Transverse colon (tissue), 4 donors: ENCODE results near the gene RNF125. TPM values are rescaled to one million over a fixed set of nuclear protein-coding genes. Genes with fewer than 3 reads are reported as not detected.

Experiments
- DNase-seq: peaks from one replicate; pipeline ENCODE4 v3.0.0-alpha.2; 2019
- H3K27ac ChIP-seq, 4 donors: fragments of 200-600 bp; sonication (generic); 2 replicates each; pipeline ENCODE4 v1.5.1; 2016 to 2018; ENCODE audit warnings: inconsistent platforms in 4 of 4
- H3K27me3 ChIP-seq: fragments of 200-600 bp; sonication (generic); 2 replicates; pipeline ENCODE4 v1.5.1; 2017; ENCODE audit warnings: inconsistent platforms
- H3K36me3 ChIP-seq, 4 donors: fragments of 200-600 bp; sonication (generic); 2 replicates each; pipeline ENCODE4 v1.5.1; 2017 to 2019; ENCODE audit warnings: inconsistent platforms in 4 of 4
- H3K4me1 ChIP-seq, 4 donors: fragments of 200-600 bp; sonication (generic); 2 replicates each; pipeline ENCODE4 v1.5.1; 2017 to 2020; ENCODE audit warnings: inconsistent platforms in 4 of 4
- H3K4me3 ChIP-seq, 4 donors: fragments of 200-600 bp; sonication (generic); 1 replicate in 1 of 4; 2 replicates in 3 of 4; pipeline versions ENCODE4 v1.5.1 to v1.6.1; 2017 to 2019; ENCODE audit warnings: inconsistent platforms in 4 of 4
- H3K9me3 ChIP-seq, 2 donors: fragments of 200-600 bp; sonication (generic); 2 replicates each; pipeline ENCODE4 v1.5.1; 2017 to 2019; ENCODE audit warnings: inconsistent platforms in 2 of 2
- EP300 ChIP-seq: sonication (generic); formaldehyde crosslinking; IDR thresholded peaks from one replicate; pipeline ENCODE4 v1.6.1; 2017; ENCODE audit warnings: antibody characterized with exemption, low read depth
- POLR2A ChIP-seq: fragments of 450-650 bp; IDR thresholded peaks from one replicate; pipeline ENCODE4 v1.6.1; 2016; ENCODE audit warnings: antibody characterized with exemption, mild to moderate bottlenecking, moderate library complexity
- POLR2AphosphoS5 ChIP-seq, 3 donors: sonication (generic); formaldehyde crosslinking; IDR thresholded peaks; one replicate each; pipeline ENCODE4 v1.6.1; 2016; ENCODE audit warnings: antibody characterized with exemption in 3 of 3
- WGBS, 2 donors: methylation state at CpG; one replicate each; pipeline ENCODE4 v1.1.5; 2018; ENCODE audit warnings: low coverage in 1 of 2; 5-methylcytosine and 5-hydroxymethylcytosine counted together
- in situ Hi-C, 4 donors: fragments of 200-750 bp; cut with MboI; loops; one replicate each; pipeline versions ENCODE4 v1.15.0 to v1.15.1; 2017; ENCODE audit warnings: low sequenced_read_pairs in 3 of 4, low pct_ligation_motif_present in 1 of 4, low pct_unique_long_range_greater_than_20kb in 1 of 4
- intact Hi-C: fragments of 100-400 bp; cut with DNase I; formaldehyde crosslinking; loops from one replicate; pipeline ENCODE4 v1.15.1; 2023; ENCODE audit warnings: low total_unique reads
- total RNA-seq, 4 donors: library from RNA; depleted of rRNA; stranded (reverse); fragments of >200 nt; gene quantifications; one replicate each; pipeline ENCODE4 v1.1.0, GENCODE V29; 2016
- TF ChIP-seq, protein P1 (sequence below), 5 experiments: fragments of 200-600 bp in 3 of 5; fragments of 450-650 bp in 2 of 5; sonication (generic) in 3 of 5; IDR thresholded peaks; 1 replicate in 2 of 5; 2 replicates in 3 of 5; pipeline ENCODE4 v1.5.1; 2016 to 2017; ENCODE audit warnings: antibody characterized with exemption in 5 of 5, inconsistent platforms in 3 of 5, mild to moderate bottlenecking in 2 of 5, moderate library complexity in 1 of 5

The RNF125 gene
- total RNA-seq, 4 donors from 2014 or later, result 7.9 to 12.1 (median 10.3) TPM

DNA sequence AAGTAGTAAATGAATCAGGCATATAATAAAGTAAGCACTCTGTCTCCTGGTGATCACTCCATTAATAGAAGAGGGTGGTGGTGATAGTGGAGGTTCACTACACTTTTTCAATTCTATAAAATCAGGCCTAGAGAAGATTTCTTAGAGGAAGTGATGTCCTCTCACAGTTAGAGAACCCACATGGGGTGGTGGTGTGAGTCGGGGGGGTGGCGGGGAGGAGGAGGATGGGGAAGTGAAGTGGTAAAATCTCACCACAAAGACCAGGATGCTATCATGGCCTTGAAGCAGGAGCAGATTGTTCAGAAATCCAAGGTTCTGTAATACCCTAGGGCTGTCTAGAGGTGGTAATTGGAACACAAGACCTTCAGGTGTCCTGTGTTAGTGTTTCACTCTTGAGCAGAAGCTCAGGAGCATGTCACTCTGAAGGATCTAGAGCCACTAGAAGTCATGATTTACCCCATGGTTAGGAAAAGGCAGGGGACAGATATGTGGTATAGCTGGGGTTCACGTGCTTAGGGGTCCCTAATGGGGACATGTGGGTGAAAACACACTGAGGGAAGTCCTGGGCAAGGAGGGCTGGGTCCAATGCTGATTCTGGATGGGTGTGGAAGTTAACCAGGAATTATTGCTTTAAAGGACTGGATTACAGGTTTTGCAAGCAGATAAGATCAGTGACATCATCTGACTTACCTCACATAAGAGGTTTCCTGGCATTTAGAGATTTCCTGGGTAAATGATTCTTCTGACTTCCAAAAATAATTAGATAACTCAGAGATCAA lies 31.0 kb downstream of the RNF125 start:
- in situ Hi-C loops, result no loop called here
- no peak overlapping the region for H3K4me3 ChIP-seq
- WGBS, 2 donors, result 72% methylated on average over 3 of the region's 3 CpGs; no CpG with 5 or more reads in 1 of the 2 donors
- H3K9me3 ChIP-seq, result no peaks in the 10 kb centered on the region
- peak; percentile 55 for DNase-seq
- H3K27me3 ChIP-seq, result no peaks in the 10 kb centered on the region
- H3K36me3 ChIP-seq, result no peaks in the 10 kb centered on the region
- H3K27ac ChIP-seq, result peak overlapping the region; percentile 32 to 72 (median 56)
- intact Hi-C loops, result no loop called here
- no peak for TF ChIP-seq POLR2A
- TF ChIP-seq EP300, result no peak
- TF ChIP-seq, protein P1, sequence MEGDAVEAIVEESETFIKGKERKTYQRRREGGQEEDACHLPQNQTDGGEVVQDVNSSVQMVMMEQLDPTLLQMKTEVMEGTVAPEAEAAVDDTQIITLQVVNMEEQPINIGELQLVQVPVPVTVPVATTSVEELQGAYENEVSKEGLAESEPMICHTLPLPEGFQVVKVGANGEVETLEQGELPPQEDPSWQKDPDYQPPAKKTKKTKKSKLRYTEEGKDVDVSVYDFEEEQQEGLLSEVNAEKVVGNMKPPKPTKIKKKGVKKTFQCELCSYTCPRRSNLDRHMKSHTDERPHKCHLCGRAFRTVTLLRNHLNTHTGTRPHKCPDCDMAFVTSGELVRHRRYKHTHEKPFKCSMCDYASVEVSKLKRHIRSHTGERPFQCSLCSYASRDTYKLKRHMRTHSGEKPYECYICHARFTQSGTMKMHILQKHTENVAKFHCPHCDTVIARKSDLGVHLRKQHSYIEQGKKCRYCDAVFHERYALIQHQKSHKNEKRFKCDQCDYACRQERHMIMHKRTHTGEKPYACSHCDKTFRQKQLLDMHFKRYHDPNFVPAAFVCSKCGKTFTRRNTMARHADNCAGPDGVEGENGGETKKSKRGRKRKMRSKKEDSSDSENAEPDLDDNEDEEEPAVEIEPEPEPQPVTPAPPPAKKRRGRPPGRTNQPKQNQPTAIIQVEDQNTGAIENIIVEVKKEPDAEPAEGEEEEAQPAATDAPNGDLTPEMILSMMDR (IDR thresholded peaks at IDR 0.05), result no peak
- TF ChIP-seq POLR2AphosphoS5 (IDR thresholded peaks at IDR 0.05), result no peak
- peaks cover 4 to 26% (median 9%) of the 10 kb centered on the region in 4 donors for H3K4me1 ChIP-seq

DNA sequence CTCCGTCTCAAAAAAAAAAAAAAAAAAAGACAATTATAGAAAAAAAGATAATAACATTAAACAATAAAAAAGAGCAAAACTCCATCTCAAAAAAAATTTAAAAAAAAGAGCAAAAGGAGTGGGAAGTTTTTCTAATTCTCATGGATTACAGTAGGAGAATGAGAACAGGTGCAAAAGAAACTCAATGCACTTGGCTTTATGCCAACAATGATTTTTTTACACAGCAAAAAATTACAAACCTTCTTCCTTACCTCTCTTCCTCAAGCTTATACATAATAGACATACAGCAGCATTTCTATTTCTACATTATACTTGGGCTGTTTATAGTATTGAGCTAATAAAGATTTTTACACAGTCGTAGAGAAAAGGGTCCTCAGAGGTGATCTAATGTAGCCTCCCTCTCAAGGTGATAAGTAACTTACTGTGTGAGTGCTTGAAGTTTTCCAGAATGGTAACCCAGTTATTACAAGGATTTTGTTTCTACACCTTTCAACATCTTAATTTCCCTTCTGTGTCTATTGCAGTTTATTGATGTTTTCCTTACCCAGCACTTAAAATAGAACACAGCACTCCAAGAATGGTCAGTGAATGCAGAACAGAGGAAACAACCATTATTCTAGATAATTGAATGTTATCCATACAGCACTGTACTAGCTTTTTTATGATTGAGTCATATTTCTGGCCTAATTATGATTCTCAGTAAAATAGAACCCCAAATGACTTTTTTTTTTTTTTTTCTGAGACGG lies 38.2 kb downstream of the RNF125 start:
- H3K4me1 ChIP-seq, result peaks cover 0 to 9% (median 2%) of the 10 kb centered on the region in 4 donors
- TF ChIP-seq POLR2AphosphoS5 (IDR thresholded peaks at IDR 0.05), result no peak
- no peak for TF ChIP-seq EP300
- TF ChIP-seq, protein P1 (IDR thresholded peaks at IDR 0.05), result no peak
- TF ChIP-seq POLR2A, result no peak
- no peak overlapping the region for H3K4me3 ChIP-seq
- no peaks in the 10 kb centered on the region for H3K27me3 ChIP-seq
- intact Hi-C loops (no loop called here), in situ Hi-C loops (no loop called here)
- peak overlapping the region in 2 of 4 donors; percentile 40 to 45 for H3K27ac ChIP-seq
- H3K36me3 ChIP-seq, result no peaks in the 10 kb centered on the region
- H3K9me3 ChIP-seq, result no peaks in the 10 kb centered on the region
- WGBS, 2 donors, result 56 to 71% methylated on average over 3 of the region's 3 CpGs
- no peak for DNase-seq

DNA sequence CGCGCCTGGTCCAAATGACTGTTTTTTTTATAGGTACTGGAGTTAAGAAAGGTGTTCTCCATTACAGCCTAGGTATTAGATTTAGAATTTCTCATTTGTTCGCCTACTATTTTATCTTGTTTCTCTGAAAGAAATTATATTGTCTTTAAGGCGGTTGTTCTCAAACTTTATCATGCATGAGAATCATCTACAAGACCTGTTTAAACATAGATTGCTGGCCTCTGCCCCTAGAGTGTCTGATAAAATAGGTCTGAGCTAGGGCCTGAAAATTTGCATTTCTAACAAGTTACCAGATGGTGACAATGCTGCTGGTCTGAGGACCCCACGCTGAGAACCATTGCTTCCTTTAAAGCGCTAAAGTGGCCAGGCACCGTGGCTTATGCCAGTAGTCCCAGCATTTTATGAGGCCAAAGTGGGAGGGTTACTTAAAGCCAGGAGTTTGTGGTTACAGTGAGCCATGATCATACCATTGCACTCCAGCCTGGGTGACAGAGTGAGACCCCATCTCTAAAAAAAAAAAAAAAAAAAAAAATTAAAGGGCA lies 39.1 kb downstream of the RNF125 start:
- Histone ChIP-seq H3K36me3 (no peaks in the 10 kb centered on the region), H3K9me3 (no peaks in the 10 kb centered on the region), H3K4me1 (peaks cover 0 to 9% (median 2%) of the 10 kb centered on the region in 4 donors), H3K27me3 (no peaks in the 10 kb centered on the region), H3K4me3 (no peak overlapping the region), H3K27ac (no peak overlapping the region)
- intact Hi-C loops, result no loop called here
- no peak for DNase-seq
- in situ Hi-C loops, result no loop called here
- 86 to 100% methylated on average over 5 to 7 of the region's 7 CpGs for WGBS, 2 donors
- TF ChIP-seq EP300 (no peak), POLR2AphosphoS5 (IDR thresholded peaks at IDR 0.05) (no peak), POLR2A (no peak)
- TF ChIP-seq, protein P1 (IDR thresholded peaks at IDR 0.05), result no peak

DNA sequence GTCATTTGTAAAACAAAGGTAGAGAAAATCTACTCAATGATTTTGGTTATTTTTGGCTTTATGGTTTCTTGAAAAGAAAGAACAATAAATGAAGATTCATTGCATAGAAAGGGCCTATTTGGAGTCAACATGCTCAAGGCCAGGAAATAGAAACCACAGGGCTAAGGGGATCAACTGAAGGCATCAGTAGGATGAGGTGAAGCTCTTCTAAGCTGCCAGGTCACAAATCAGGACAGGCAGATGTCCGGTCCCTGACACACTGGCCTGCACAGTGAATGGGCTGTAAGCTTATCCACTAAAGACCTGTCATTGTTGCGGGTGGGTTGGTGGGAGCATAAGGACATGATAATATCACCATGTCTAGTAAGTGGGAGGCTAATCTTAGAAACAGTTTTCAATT lies 41.4 kb downstream of the RNF125 start:
- H3K27ac ChIP-seq, result no peak overlapping the region
- H3K27me3 ChIP-seq, result no peaks in the 10 kb centered on the region
- H3K9me3 ChIP-seq, result no peaks in the 10 kb centered on the region
- H3K4me1 ChIP-seq, result peaks cover 0 to 9% (median 2%) of the 10 kb centered on the region in 4 donors
- no peaks in the 10 kb centered on the region for H3K36me3 ChIP-seq
- in situ Hi-C loops, result no loop called here
- TF ChIP-seq, protein P1 (IDR thresholded peaks at IDR 0.05), result no peak
- TF ChIP-seq POLR2A (no peak), EP300 (no peak), POLR2AphosphoS5 (IDR thresholded peaks at IDR 0.05) (no peak)
- H3K4me3 ChIP-seq, result no peak overlapping the region
- intact Hi-C loops, result no loop called here
- 91% methylated on average over 2 of the region's 2 CpGs; no CpG with 5 or more reads in 1 of the 2 donors for WGBS, 2 donors
- DNase-seq, result no peak
